PC-9 (cell line): ENCODE results near the gene UNC13C. TPM values are rescaled to one million over a fixed set of nuclear protein-coding genes. Genes with fewer than 3 reads are reported as not detected.

Experiments used
- BruUV-seq: library from RNA; stranded (reverse); fragments of 400-500 nt; replicated peaks from 2 replicates; lab custom pipeline; 2021; lab: Mats Ljungman, UMichigan
- CTCF ChIA-PET: fragments of 300-600 bp; sonication (Branson Sonifier 250); formaldehyde crosslinking; loops from one replicate; lab custom pipeline; 2022; ENCODE audit warnings: antibody characterized with exemption; lab: Charles Lee
- POLR2A ChIA-PET: fragments of 300-600 bp; sonication (Branson Sonifier 250); formaldehyde crosslinking; loops from one replicate; lab custom pipeline; 2022; ENCODE audit warnings: antibody characterized with exemption; ENCODE audit not compliant: unreplicated experiment; lab: Charles Lee
- DNase-seq, 2 experiments: peaks; one replicate each; pipeline versions ENCODE4 v3.0.0 to v3.0.0-alpha.2; 2015 to 2022; ENCODE audit warnings: mixed read lengths in 1 of 2
- H2AFZ ChIP-seq: fragments of 200-600 bp; sonication (generic); 2 replicates; pipeline ENCODE4 v1.8.1; 2017; ENCODE audit warnings: antibody characterized with exemption
- H3F3A ChIP-seq: fragments of 200-600 bp; sonication (generic); 2 replicates; pipeline ENCODE4 v1.8.1; 2017; ENCODE audit warnings: antibody characterized with exemption, mild to moderate bottlenecking, low read depth; ENCODE audit not compliant: insufficient read depth
- H3K27ac ChIP-seq: fragments of 200-600 bp; sonication (generic); 2 replicates; pipeline ENCODE4 v1.6.1; 2016; ENCODE audit warnings: mixed run types
- H3K27me3 ChIP-seq: fragments of 200-600 bp; sonication (generic); 2 replicates; pipeline ENCODE4 v1.6.1; 2016; ENCODE audit warnings: low read depth, mixed run types; ENCODE audit not compliant: insufficient read depth
- H3K36me3 ChIP-seq: fragments of 200-600 bp; sonication (generic); 2 replicates; pipeline ENCODE4 v1.6.1; 2016; ENCODE audit warnings: low read depth, mixed run types
- H3K4me1 ChIP-seq: fragments of 200-600 bp; sonication (generic); replicated peaks from 2 replicates; pipeline ENCODE4 v1.6.1; 2016; ENCODE audit warnings: mixed run types; ENCODE audit not compliant: insufficient read depth
- H3K4me2 ChIP-seq: fragments of 200-600 bp; sonication (generic); 2 replicates; pipeline ENCODE4 v1.6.1; 2017; ENCODE audit warnings: mixed run types
- H3K4me3 ChIP-seq: fragments of 200-600 bp; sonication (generic); 2 replicates; pipeline ENCODE4 v1.6.1; 2016; ENCODE audit warnings: mixed run types
- H3K79me2 ChIP-seq: fragments of 200-600 bp; sonication (generic); 2 replicates; pipeline ENCODE4 v1.6.1; 2017; ENCODE audit warnings: low read depth, mixed run types
- H3K9me2 ChIP-seq: fragments of 200-600 bp; sonication (generic); 2 replicates; pipeline ENCODE4 v1.8.1; 2017; ENCODE audit warnings: mild to moderate bottlenecking; ENCODE audit not compliant: insufficient read depth
- H3K9me3 ChIP-seq: fragments of 200-600 bp; sonication (generic); 2 replicates; pipeline ENCODE4 v1.8.1; 2016; ENCODE audit warnings: low read depth; ENCODE audit not compliant: insufficient read depth
- H4K20me1 ChIP-seq: fragments of 200-600 bp; sonication (generic); 2 replicates; pipeline ENCODE4 v1.8.1; 2017; ENCODE audit not compliant: insufficient read depth
- EZH2 ChIP-seq: fragments of 200-600 bp; sonication (generic); IDR thresholded peaks from 2 replicates; pipeline ENCODE4 v1.8.0; 2017; ENCODE audit warnings: antibody characterized with exemption, low read depth
- intact Hi-C: fragments of 100-400 bp; cut with micrococcal nuclease; formaldehyde crosslinking; loops from one replicate; pipeline ENCODE4 v1.10.0; 2022; ENCODE audit not compliant: unreplicated experiment
- total RNA-seq: library from RNA; stranded (reverse); gene quantifications from 2 replicates; pipeline ENCODE4 v1.2.3, GENCODE V29; 2021
- TF ChIP-seq, protein P1 (sequence below): fragments of 200-600 bp; sonication (generic); conservative IDR thresholded peaks from 2 replicates; pipeline ENCODE4 v1.6.1; 2017; ENCODE audit warnings: mixed run types, antibody characterized with exemption, mild to moderate bottlenecking, moderate library complexity

UNC13C gene
- total RNA-seq, 1 experiment from 2014 or later, result not detected

- Histone ChIP-seq H3K4me3 (no peak overlapping the region), H3K79me2 (no peaks in the 10 kb centered on the region), H3K27ac (no peak overlapping the region), H4K20me1 (no peaks in the 10 kb centered on the region), H3K36me3 (no peaks in the 10 kb centered on the region), H3K27me3 (0 out of 2 replicates have a peak, but pooled peaks cover 6% of the 10 kb centered on the region), H3K4me2 (no peak overlapping the region), H3F3A (no peaks in the 10 kb centered on the region), H2AFZ (no peak overlapping the region), H3K9me3 (no peaks in the 10 kb centered on the region), H3K9me2 (no peaks in the 10 kb centered on the region), H3K4me1 (no peaks in the 10 kb centered on the region)
- no peak for DNase-seq
- POLR2A ChIA-PET, result no interaction called here
- CTCF ChIA-PET, result no interaction called here
- intact Hi-C loops, result no loop called here
- no TSS peak for BruUV-seq
- TF ChIP-seq, protein P1, sequence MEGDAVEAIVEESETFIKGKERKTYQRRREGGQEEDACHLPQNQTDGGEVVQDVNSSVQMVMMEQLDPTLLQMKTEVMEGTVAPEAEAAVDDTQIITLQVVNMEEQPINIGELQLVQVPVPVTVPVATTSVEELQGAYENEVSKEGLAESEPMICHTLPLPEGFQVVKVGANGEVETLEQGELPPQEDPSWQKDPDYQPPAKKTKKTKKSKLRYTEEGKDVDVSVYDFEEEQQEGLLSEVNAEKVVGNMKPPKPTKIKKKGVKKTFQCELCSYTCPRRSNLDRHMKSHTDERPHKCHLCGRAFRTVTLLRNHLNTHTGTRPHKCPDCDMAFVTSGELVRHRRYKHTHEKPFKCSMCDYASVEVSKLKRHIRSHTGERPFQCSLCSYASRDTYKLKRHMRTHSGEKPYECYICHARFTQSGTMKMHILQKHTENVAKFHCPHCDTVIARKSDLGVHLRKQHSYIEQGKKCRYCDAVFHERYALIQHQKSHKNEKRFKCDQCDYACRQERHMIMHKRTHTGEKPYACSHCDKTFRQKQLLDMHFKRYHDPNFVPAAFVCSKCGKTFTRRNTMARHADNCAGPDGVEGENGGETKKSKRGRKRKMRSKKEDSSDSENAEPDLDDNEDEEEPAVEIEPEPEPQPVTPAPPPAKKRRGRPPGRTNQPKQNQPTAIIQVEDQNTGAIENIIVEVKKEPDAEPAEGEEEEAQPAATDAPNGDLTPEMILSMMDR, result no peak
- no peak for TF ChIP-seq EZH2
These were observed 57.4 kb downstream of the UNC13C start for GRCh38 chr15:54035616-54036015.

GRCh38 chr15:54045397-54045796 is 67.2 kb downstream of the UNC13C start:
- intact Hi-C loops, result no loop called here
- Histone ChIP-seq H4K20me1 (no peaks in the 10 kb centered on the region), H2AFZ (no peak overlapping the region), H3K27me3 (no peaks in the 10 kb centered on the region), H3K36me3 (no peaks in the 10 kb centered on the region), H3K27ac (no peak overlapping the region), H3K4me1 (no peaks in the 10 kb centered on the region), H3K9me3 (no peaks in the 10 kb centered on the region), H3F3A (no peaks in the 10 kb centered on the region), H3K4me3 (no peak overlapping the region), H3K4me2 (no peak overlapping the region), H3K79me2 (no peaks in the 10 kb centered on the region), H3K9me2 (no peaks in the 10 kb centered on the region)
- POLR2A ChIA-PET, result no interaction called here
- no peak for TF ChIP-seq EZH2
- TF ChIP-seq, protein P1, result no peak
- no TSS peak for BruUV-seq
- CTCF ChIA-PET, result no interaction called here
- no peak for DNase-seq

DNA sequence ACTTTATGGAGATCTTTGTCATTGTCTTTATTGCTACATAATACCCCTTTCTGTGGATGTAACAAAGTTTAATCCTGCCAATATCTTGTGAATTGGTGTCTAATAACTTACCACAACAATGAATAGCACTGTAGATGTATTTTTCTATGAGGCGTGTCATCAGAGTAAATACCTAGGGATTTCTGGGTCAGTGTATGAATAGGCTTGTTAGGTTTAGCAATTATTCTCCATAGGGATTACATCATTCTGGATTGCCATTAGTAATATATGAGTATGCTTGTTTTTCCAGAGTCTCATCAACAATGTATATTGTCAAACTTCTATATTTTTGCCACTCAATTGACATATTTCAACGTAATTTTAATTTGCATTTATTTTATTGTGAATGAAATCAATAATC is 67.9 kb downstream of the UNC13C start:
- POLR2A ChIA-PET, result no interaction called here
- CTCF ChIA-PET, result no interaction called here
- no peak overlapping the region for H2AFZ ChIP-seq
- no peaks in the 10 kb centered on the region for H3K79me2 ChIP-seq
- H3K27ac ChIP-seq, result no peak overlapping the region
- H3K9me3 ChIP-seq, result no peaks in the 10 kb centered on the region
- H3K27me3 ChIP-seq, result no peaks in the 10 kb centered on the region
- H3F3A ChIP-seq, result no peaks in the 10 kb centered on the region
- no TSS peak for BruUV-seq
- TF ChIP-seq EZH2, result no peak
- TF ChIP-seq, protein P1, result no peak
- intact Hi-C loops, result no loop called here
- H3K4me1 ChIP-seq, result no peaks in the 10 kb centered on the region
- H3K4me2 ChIP-seq, result no peak overlapping the region
- H3K9me2 ChIP-seq, result no peaks in the 10 kb centered on the region
- no peak for DNase-seq
- H3K36me3 ChIP-seq, result no peaks in the 10 kb centered on the region
- no peak overlapping the region for H3K4me3 ChIP-seq
- H4K20me1 ChIP-seq, result no peaks in the 10 kb centered on the region
